ENCODE data around the gene ALPG. TPM values are rescaled to one million over a fixed set of nuclear protein-coding genes. Genes with fewer than 3 reads are reported as not detected.
"Not testable (repeated sequence)": the region's sequence is repeated elsewhere in the genome, so short reads cannot be mapped to it uniquely, and the experiment has no call there.

ALPG gene
- total RNA-seq, 4 donors from 2014 or later, result not detected

- ATAC-seq (ENCODE audit: low FRiP score) (no peak), DNase-seq (ENCODE audit: low spot score) (no peak)
- no peak for TF ChIP-seq CTCF (IDR thresholded peaks at IDR 0.05)
Observed at GRCh38 chr2:232367016-232367415, 39.6 kb upstream of the ALPG start.

- ATAC-seq (ENCODE audit: low FRiP score) (no peak), DNase-seq (ENCODE audit: low spot score) (no peak)
- TF ChIP-seq CTCF (IDR thresholded peaks at IDR 0.05), result no peak
Observed at GRCh38 chr2:232367591-232368233, 38.9 kb upstream of the ALPG start.

- no peak for ATAC-seq (ENCODE audit: low FRiP score)
- no peak for DNase-seq (ENCODE audit: low spot score)
- no peak for TF ChIP-seq CTCF (IDR thresholded peaks at IDR 0.05)
Observed at GRCh38 chr2:232368311-232368731, 38.3 kb upstream of the ALPG start.

GRCh38 chr2:232369126-232369951, 37.3 kb upstream of the ALPG start:
- TF ChIP-seq CTCF (IDR thresholded peaks at IDR 0.05), result no peak
- DNase-seq (ENCODE audit: low spot score) (no peak), ATAC-seq (ENCODE audit: low FRiP score) (no peak)

- not testable (repeated sequence) for ATAC-seq (ENCODE audit: low FRiP score); DNase-seq (ENCODE audit: low spot score)
Observed at GRCh38 chr2:232370007-232370406, 36.6 kb upstream of the ALPG start.

GRCh38 chr2:232372231-232373208, 34.1 kb upstream of the ALPG start:
- DNase-seq (ENCODE audit: low spot score) (no peak), ATAC-seq (ENCODE audit: low FRiP score) (no peak)
- TF ChIP-seq CTCF (IDR thresholded peaks at IDR 0.05), result no peak

GRCh38 chr2:232374356-232374755, 32.3 kb upstream of the ALPG start:
- ATAC-seq (ENCODE audit: low FRiP score), result no peak

More at GRCh38 chr2:232374356-232374755, 32.3 kb upstream of the ALPG start:
- DNase-seq (ENCODE audit: low spot score), result no peak
- no peak for TF ChIP-seq CTCF (IDR thresholded peaks at IDR 0.05)

Measured in omental fat pad (tissue), 4 donors.